Subcutaneous adipose tissue (tissue), 4 donors: ENCODE measurements around the gene PSME3IP1. TPM values are rescaled to one million over a fixed set of nuclear protein-coding genes. Genes with fewer than 3 reads are reported as not detected.

Experiments
- CTCF ChIP-seq: fragments of 450-650 bp; IDR thresholded peaks from one replicate; pipeline ENCODE4 v1.5.1; 2016; ENCODE audit warnings: low read depth, mild to moderate bottlenecking, control low read depth, antibody characterized with exemption, moderate library complexity
- total RNA-seq, 4 donors: library from RNA; depleted of rRNA; stranded (reverse); fragments of >200 nt; gene quantifications; one replicate each; pipeline ENCODE4 v1.1.0, GENCODE V29; 2016

Gene PSME3IP1
- total RNA-seq, 4 donors from 2014 or later = 51.8 to 64.5 (median 53.9) TPM

- TF ChIP-seq CTCF = no peak
These were observed 40.5 kb downstream of the PSME3IP1 start for GRCh38 chr16:57145046-57146021.

- TF ChIP-seq CTCF = no peak
These were observed 41.8 kb downstream of the PSME3IP1 start for GRCh38 chr16:57144027-57144426.

GRCh38 chr16:57143149-57143921 lies 42.5 kb downstream of the PSME3IP1 start:
- TF ChIP-seq CTCF = no peak

- TF ChIP-seq CTCF = no peak
These were observed 43.8 kb downstream of the PSME3IP1 start for GRCh38 chr16:57141822-57142631.

- no peak for TF ChIP-seq CTCF
These were observed 44.7 kb downstream of the PSME3IP1 start for GRCh38 chr16:57140931-57141668.

- TF ChIP-seq CTCF = no peak
These were observed 47.4 kb downstream of the PSME3IP1 start for GRCh38 chr16:57138281-57138935.
